ENCODE data around the gene RCAN2.

DNA sequence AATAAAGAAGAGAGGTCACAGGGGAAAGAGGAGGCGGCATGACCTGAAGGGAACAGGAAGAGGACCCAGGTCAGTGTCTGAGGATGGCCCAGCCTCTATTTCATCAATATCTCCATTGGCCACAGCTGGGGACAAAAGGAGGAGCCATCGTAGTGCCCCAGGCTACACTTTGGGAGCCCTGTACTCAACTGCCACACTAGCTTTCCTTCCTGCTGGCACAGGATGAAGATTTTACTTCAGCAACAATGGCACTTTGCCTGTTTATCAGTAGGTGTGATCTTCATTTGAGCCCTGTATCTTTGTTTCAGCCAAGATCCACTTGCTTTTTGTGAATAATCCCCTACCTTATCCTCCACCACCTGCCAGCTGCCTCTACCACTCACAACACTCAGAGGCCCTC lies 35.4 kb upstream of the RCAN2 start:
- TF ChIP-seq, protein P1, sequence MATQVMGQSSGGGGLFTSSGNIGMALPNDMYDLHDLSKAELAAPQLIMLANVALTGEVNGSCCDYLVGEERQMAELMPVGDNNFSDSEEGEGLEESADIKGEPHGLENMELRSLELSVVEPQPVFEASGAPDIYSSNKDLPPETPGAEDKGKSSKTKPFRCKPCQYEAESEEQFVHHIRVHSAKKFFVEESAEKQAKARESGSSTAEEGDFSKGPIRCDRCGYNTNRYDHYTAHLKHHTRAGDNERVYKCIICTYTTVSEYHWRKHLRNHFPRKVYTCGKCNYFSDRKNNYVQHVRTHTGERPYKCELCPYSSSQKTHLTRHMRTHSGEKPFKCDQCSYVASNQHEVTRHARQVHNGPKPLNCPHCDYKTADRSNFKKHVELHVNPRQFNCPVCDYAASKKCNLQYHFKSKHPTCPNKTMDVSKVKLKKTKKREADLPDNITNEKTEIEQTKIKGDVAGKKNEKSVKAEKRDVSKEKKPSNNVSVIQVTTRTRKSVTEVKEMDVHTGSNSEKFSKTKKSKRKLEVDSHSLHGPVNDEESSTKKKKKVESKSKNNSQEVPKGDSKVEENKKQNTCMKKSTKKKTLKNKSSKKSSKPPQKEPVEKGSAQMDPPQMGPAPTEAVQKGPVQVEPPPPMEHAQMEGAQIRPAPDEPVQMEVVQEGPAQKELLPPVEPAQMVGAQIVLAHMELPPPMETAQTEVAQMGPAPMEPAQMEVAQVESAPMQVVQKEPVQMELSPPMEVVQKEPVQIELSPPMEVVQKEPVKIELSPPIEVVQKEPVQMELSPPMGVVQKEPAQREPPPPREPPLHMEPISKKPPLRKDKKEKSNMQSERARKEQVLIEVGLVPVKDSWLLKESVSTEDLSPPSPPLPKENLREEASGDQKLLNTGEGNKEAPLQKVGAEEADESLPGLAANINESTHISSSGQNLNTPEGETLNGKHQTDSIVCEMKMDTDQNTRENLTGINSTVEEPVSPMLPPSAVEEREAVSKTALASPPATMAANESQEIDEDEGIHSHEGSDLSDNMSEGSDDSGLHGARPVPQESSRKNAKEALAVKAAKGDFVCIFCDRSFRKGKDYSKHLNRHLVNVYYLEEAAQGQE (IDR thresholded peaks at IDR 0.05; ENCODE audit: insufficient read depth in 1 of 2, low read depth in 2 of 2, low read length in 2 of 2): no peak
- TF ChIP-seq POLR2AphosphoS5 (IDR thresholded peaks at IDR 0.05; ENCODE audit: low read depth, low read length): no peak
- no peak for TF ChIP-seq FOXP2 (optimal IDR thresholded peaks at IDR 0.05; ENCODE audit: borderline replicate concordance, extremely low read depth, extremely low read length, insufficient read depth)

Data from PFSK-1 (cell line).